ENCODE data around the gene GDPD3. TPM values are rescaled to one million over a fixed set of nuclear protein-coding genes. Genes with fewer than 3 reads are reported as not detected.
A peak's percentile ranks its signal among the peaks of the same experiment; 100 is the strongest.

The GDPD3 gene
- total RNA-seq, 1 donor from 2014 or later: 10.7 TPM

DNA sequence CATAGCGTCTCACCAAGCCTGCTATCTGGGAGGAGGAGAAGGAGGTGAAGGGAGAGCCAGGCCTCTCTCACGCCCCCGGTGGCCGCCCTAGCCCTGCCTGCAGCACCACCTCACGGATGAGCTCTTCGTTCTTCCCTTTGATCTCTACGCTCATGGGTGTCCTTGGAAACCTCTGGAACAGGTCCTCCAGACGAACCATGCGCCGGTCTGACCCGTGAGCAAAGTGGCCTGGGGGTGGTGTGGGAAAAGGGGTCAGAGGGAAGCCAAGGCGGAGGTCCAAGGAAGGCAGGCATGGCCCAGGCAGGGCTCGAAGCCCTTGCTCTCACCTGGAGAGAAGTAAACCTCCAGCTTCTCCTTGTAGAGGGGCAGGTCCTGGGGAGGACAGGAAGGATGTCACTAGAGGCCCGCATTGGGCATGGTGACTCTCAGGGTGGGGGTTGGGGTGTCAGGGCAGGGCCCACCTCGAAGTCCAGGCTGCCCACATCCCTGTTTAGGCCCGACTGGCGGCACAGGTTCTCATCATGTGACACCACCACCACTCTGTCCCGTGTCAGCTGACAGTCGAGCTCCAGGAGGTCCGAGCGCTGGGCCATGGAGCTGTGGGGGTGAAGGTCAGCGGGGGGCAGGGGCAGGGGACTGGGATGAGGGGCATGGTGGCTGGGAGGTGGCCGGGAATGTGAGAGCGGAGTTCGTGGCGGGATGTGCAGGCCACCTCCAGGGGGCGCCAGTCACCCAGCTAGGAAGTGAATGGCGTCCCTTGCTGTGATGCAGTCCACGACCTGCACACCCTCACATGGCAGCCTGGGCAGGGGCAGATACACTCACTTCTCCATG lies 923 bp downstream of the GDPD3 start:
- Mint-ChIP-seq H3K36me3 (peaks cover 25% of the 10 kb centered on the region), H3K4me3 (no peak overlapping the region), H3K9me3 (no peaks in the 10 kb centered on the region), H3K27me3 (ENCODE audit: low read depth) (no peaks in the 10 kb centered on the region), H3K27ac (no peak overlapping the region), H3K4me1 (peaks cover 2% of the 10 kb centered on the region)
- TF ChIP-seq CTCF (IDR thresholded peaks at IDR 0.05; ENCODE audit: unreplicated experiment): peak; percentile 39
- no peak for DNase-seq (ENCODE audit: low spot score in 2 of 2, unreplicated experiment in 2 of 2)

DNA sequence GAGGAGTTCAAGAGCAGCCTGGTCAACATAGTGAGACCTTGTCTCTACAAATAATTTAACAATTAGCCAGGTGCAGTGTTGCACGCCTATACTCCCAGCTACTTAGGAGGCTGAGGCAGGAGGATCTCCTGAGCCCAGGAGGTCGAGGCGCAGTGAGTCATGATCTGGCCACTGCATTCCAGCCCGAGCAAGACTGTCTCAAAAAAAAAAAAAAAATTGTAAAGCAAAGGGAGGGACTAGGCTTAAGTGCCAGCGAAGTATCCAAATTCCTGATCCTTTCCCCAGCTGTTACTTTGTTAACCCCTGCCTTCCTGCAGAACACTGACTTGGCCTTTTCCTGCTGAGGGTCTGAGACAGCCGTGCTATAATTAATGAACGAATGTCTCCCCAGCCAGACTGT lies 2.7 kb downstream of the GDPD3 start:
- no peak overlapping the region for H3K4me3 Mint-ChIP-seq
- no peaks in the 10 kb centered on the region for H3K9me3 Mint-ChIP-seq
- DNase-seq (ENCODE audit: low spot score in 2 of 2, unreplicated experiment in 2 of 2): no peak
- peaks cover 2% of the 10 kb centered on the region for H3K4me1 Mint-ChIP-seq
- no peak for TF ChIP-seq CTCF (IDR thresholded peaks at IDR 0.05; ENCODE audit: unreplicated experiment)
- no peaks in the 10 kb centered on the region for H3K27me3 Mint-ChIP-seq (ENCODE audit: low read depth)
- H3K36me3 Mint-ChIP-seq: peaks cover 31% of the 10 kb centered on the region
- no peak overlapping the region for H3K27ac Mint-ChIP-seq

DNA sequence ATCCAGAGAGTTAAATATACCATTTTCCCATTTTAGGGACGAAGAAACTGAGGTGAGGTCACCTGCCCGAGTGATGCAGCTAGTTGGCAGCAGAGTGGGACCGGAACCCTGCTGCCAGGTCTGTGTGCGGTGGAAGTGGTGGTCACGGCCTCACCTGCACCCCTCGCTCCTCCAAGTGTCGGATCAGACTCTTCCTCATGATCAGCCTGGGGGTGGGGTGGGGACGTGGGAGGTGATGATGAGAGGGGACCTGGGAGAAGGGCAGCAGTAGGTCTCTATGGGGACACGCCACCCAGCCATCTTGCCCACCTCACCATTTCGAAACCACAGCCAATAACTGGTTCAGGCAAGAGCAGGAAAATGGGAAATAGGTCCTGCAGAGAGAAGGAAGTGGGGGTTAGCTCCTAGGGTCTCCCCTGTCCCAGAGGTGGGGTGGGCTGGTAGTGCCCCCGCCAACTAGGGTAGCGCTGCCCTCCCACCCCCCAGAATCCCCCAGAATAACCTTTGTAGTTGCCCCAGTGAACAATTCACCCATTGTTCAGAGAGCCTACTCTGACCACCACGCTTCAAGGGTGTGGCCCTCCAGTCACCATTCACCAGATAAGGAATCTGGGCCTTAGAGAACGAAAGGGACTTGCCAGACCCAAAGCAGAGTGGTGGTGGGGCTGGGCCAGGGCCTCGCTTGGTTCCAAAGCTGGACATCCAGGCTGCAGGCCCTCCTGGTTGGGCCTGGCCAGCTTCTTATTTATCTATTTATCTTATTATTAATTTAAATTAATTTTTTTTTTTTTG lies 5.1 kb downstream of the GDPD3 start:
- Mint-ChIP-seq H3K4me1 (peaks cover 13% of the 10 kb centered on the region), H3K9me3 (peaks cover 4% of the 10 kb centered on the region), H3K27ac (no peak overlapping the region), H3K27me3 (ENCODE audit: low read depth) (no peaks in the 10 kb centered on the region), H3K4me3 (no peak overlapping the region), H3K36me3 (peaks cover 41% of the 10 kb centered on the region)
- TF ChIP-seq CTCF (IDR thresholded peaks at IDR 0.05; ENCODE audit: unreplicated experiment): no peak
- no peak for DNase-seq (ENCODE audit: low spot score in 2 of 2, unreplicated experiment in 2 of 2)

- Mint-ChIP-seq H3K27me3 (ENCODE audit: low read depth) (no peaks in the 10 kb centered on the region), H3K27ac (peak overlapping the region; percentile 74), H3K4me1 (peaks cover 11% of the 10 kb centered on the region), H3K9me3 (peaks cover 10% of the 10 kb centered on the region), H3K4me3 (no peak overlapping the region), H3K36me3 (peaks cover 31% of the 10 kb centered on the region)
- no peak for DNase-seq (ENCODE audit: low spot score in 2 of 2, unreplicated experiment in 2 of 2)
- no peak for TF ChIP-seq CTCF (IDR thresholded peaks at IDR 0.05; ENCODE audit: unreplicated experiment)
These were observed 8.8 kb downstream of the GDPD3 start for GRCh38 chr16:30104492-30104891.

DNA sequence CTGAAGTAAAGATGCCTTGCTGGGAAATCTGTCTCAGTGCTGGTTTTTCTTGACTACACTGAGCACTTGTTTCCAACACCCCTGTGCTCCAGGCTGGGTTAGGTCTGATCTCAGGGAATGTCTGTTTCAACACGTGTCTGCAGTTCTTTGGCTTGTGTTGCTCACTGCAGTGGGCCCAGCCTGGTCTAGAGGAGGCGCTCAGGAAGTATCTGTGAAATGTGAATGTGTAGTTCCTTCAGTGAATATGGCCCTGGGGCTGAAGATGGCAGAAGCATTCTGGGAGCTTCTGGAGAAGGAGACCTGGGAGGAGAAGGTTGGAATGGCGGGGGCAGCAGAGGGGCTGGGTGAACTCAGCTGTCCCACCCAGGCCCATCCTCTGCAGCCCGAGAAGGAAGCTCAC lies 9.2 kb downstream of the GDPD3 start:
- Mint-ChIP-seq H3K27me3 (ENCODE audit: low read depth) (no peaks in the 10 kb centered on the region), H3K9me3 (peaks cover 10% of the 10 kb centered on the region), H3K4me3 (no peak overlapping the region), H3K4me1 (peaks cover 11% of the 10 kb centered on the region), H3K36me3 (peaks cover 31% of the 10 kb centered on the region), H3K27ac (peak overlapping the region; percentile 74)
- TF ChIP-seq CTCF (IDR thresholded peaks at IDR 0.05; ENCODE audit: unreplicated experiment): no peak
- no peak for DNase-seq (ENCODE audit: low spot score in 2 of 2, unreplicated experiment in 2 of 2)
